OCI-M2 (cell line): Measurements from ENCODE around the gene ZDHHC22.

Experiments
- DNase-seq: peaks from one replicate; lab custom pipeline; 2025; ENCODE audit not compliant: unreplicated experiment; lab: John Stamatoyannopoulos, UW

Gene ZDHHC22

DNA sequence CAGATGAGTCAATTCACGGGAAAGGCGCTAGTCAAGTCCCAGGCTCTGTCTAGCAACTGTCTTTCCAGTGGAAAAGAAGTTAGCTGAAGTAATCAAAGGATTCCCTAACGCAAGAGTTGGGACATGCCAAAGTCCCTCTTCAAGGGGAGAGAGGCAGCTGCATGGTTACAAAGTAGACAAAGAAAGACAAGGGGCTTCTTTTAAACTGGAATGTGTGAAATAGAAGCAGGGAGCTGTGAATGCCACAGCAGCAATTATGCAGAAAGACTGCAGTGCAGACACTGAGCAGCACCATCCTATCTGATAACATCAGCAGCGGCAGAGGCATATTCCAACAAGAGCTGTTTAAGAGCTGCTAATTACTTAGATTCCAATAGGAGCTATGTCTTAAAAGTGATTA lies 56.1 kb downstream of the ZDHHC22 start:
- no peak for DNase-seq

DNA sequence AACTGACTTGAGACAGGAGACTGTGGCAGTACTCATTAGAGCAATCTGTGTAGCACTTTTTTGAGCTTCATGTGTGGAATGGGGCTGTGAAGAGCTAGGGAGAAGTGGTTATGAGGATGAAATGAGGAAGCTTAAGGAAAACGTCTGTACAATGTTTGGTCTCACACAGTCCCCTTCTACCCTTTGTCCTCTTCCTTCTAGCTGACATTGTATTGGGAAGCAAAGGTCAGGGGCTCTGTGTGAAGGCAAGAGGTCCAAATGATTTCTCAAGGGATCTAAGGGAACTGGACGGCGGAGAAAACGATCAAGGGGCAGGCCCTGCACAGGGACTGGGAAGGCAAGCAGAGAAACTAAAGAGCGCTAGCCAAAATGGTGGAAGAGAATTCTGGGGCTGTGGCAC lies 56.6 kb downstream of the ZDHHC22 start:
- no peak for DNase-seq

DNA sequence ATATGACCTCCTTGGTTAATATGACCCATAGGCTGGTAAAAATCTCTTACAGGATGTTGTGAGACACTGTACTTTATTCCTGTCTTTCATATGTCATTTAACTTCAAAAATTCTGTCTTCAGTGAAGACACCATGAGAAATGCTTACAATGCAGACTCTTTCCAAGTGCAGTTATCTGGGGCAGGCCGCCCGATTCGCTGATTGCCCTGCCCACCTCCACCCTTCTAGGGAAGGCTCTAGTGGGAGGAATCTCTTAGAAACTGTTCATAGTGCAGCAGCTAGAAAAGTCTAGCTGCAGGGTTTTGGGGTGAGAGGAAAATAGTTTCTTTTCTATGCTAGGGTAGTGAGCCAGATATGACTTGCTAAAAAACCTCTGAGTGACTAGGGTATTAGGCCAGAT lies 58.5 kb downstream of the ZDHHC22 start:
- no peak for DNase-seq

DNA sequence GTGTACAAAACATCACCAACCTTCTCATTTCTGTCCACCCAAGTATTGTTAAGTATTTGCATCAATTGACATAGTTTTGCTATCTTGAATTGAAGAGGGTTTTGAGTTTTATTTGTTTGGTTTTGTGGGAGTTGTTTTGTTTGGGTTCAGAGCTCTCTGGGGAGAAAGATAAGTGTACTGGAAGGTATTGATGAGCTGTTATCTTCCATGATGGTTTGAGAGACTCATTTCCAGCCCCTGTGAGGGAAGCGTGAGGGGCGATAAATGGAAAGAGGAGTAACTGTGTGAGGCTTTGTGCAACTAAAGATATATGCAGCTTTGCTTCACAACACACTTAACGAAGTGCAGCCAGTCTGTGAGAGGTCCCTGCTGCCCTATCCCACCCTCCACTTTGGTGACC lies 59.2 kb downstream of the ZDHHC22 start:
- peak; percentile 61 for DNase-seq
